ENCODE data around the gene MAPK4. TPM values are rescaled to one million over a fixed set of nuclear protein-coding genes. Genes with fewer than 3 reads are reported as not detected.

The MAPK4 gene
- total RNA-seq, 6 experiments from 2014 or later = not detected

DNA sequence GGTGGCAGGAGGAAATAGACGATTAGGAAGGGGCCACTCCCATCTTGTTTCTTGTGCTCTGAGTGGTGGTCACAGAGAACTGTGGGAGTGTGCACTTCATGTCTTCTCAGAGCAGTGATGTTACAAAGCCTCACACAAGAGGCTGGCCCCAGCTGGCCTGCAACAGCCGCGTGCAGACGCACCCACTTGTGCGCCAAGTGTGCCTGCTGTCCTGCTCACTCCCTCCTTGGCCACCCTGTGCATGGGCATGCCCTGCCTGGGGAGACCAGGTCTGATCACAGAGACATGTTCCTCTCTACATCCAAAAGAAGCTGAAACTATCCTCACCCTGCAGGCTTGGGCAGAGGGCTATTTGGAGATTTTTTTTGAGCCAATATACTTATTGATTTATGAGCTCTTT, 151.5 kb downstream of the MAPK4 start:
- Mint-ChIP-seq H3K36me3 (ENCODE audit: low read depth) (no peaks in the 10 kb centered on the region), H3K4me3 (no peak overlapping the region), H3K27me3 (ENCODE audit: insufficient read depth) (no peaks in the 10 kb centered on the region; the same call in 1 of the 2 replicates), H3K9me3 (peaks cover 13% of the 10 kb centered on the region), H3K27ac (no peak overlapping the region), H3K4me1 (ENCODE audit: low read depth) (no peaks in the 10 kb centered on the region)
- no peak for DNase-seq
- TF ChIP-seq, protein P1, sequence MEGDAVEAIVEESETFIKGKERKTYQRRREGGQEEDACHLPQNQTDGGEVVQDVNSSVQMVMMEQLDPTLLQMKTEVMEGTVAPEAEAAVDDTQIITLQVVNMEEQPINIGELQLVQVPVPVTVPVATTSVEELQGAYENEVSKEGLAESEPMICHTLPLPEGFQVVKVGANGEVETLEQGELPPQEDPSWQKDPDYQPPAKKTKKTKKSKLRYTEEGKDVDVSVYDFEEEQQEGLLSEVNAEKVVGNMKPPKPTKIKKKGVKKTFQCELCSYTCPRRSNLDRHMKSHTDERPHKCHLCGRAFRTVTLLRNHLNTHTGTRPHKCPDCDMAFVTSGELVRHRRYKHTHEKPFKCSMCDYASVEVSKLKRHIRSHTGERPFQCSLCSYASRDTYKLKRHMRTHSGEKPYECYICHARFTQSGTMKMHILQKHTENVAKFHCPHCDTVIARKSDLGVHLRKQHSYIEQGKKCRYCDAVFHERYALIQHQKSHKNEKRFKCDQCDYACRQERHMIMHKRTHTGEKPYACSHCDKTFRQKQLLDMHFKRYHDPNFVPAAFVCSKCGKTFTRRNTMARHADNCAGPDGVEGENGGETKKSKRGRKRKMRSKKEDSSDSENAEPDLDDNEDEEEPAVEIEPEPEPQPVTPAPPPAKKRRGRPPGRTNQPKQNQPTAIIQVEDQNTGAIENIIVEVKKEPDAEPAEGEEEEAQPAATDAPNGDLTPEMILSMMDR (IDR thresholded peaks at IDR 0.05) = no peak

DNA sequence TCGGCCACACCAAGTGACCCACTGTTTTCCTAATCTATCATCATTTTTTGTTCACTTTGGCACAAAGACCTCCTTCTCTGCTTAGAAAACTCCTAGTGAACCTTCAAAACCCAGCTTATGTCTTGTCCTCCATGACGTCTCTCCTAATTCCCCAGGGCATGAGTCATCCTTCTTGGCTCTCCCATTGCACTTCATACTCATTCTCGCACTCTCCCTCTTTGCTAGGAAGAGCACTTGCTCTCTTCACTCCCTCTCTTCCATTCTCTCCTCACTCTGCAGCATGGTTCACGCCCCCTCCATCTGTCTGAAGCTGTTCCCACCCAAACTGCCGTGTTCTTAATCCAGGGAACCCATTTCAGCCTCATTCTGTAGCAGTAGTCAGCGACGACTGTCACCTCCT, 156.0 kb downstream of the MAPK4 start:
- Mint-ChIP-seq H3K27me3 (ENCODE audit: insufficient read depth) (no peaks in the 10 kb centered on the region; the same call in 1 of the 2 replicates), H3K27ac (no peak overlapping the region), H3K4me1 (ENCODE audit: low read depth) (no peaks in the 10 kb centered on the region; the same call in 1 of the 2 replicates), H3K36me3 (ENCODE audit: low read depth) (no peaks in the 10 kb centered on the region), H3K9me3 (peaks cover 33% of the 10 kb centered on the region), H3K4me3 (no peak overlapping the region)
- TF ChIP-seq, protein P1 (IDR thresholded peaks at IDR 0.05) = no peak
- DNase-seq = no peak

DNA sequence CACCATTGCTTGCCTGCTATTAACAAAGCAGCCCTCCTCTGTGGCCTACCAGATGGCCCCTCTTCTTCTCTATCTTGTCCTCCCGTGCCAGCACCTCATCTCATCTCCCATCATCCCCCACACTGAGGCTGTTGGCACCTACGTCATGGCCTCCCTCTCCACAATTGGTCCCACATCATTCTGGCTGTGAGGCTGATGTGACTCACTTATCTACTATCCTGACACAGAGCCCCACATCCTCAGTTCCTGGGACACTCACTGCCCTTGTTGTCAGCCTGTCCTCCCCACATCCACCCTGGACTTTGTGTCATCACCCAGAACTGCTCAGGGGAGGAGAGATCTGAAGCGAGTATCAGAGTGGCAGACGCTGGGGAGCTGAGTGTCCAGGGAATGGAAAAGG, 157.0 kb downstream of the MAPK4 start:
- Mint-ChIP-seq H3K9me3 (peaks cover 33% of the 10 kb centered on the region), H3K27ac (no peak overlapping the region), H3K36me3 (ENCODE audit: low read depth) (no peaks in the 10 kb centered on the region), H3K27me3 (ENCODE audit: insufficient read depth) (no peaks in the 10 kb centered on the region; the same call in 1 of the 2 replicates), H3K4me1 (ENCODE audit: low read depth) (no peaks in the 10 kb centered on the region; the same call in 1 of the 2 replicates), H3K4me3 (no peak overlapping the region)
- no peak for DNase-seq
- TF ChIP-seq, protein P1 (IDR thresholded peaks at IDR 0.05) = no peak

DNA sequence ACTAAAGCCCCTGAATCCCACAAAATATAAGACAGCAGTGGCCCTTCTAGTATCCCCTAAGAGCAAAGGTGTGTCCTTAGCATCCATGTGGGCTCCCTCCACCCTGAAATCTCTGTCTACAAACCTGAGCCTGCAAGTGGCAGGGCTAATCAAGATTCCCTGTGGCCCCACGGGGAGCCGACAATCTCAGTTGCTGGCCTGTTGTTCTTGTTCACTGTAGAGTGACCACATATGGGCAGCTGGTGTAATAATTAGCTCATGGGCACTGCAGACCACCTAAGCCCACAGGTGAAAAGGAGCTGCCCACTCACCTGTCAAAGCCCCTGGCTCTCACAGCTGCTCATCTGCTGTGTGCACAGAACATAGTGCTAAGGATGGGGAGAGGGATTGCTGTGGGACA, 157.7 kb downstream of the MAPK4 start:
- H3K4me3 Mint-ChIP-seq = no peak overlapping the region
- H3K27ac Mint-ChIP-seq = no peak overlapping the region
- no peak for DNase-seq
- no peaks in the 10 kb centered on the region; the same call in 1 of the 2 replicates for H3K27me3 Mint-ChIP-seq (ENCODE audit: insufficient read depth)
- H3K36me3 Mint-ChIP-seq (ENCODE audit: low read depth) = no peaks in the 10 kb centered on the region
- TF ChIP-seq, protein P1 (IDR thresholded peaks at IDR 0.05) = no peak
- H3K4me1 Mint-ChIP-seq (ENCODE audit: low read depth) = no peaks in the 10 kb centered on the region; the same call in 1 of the 2 replicates
- H3K9me3 Mint-ChIP-seq = peaks cover 38% of the 10 kb centered on the region

DNA sequence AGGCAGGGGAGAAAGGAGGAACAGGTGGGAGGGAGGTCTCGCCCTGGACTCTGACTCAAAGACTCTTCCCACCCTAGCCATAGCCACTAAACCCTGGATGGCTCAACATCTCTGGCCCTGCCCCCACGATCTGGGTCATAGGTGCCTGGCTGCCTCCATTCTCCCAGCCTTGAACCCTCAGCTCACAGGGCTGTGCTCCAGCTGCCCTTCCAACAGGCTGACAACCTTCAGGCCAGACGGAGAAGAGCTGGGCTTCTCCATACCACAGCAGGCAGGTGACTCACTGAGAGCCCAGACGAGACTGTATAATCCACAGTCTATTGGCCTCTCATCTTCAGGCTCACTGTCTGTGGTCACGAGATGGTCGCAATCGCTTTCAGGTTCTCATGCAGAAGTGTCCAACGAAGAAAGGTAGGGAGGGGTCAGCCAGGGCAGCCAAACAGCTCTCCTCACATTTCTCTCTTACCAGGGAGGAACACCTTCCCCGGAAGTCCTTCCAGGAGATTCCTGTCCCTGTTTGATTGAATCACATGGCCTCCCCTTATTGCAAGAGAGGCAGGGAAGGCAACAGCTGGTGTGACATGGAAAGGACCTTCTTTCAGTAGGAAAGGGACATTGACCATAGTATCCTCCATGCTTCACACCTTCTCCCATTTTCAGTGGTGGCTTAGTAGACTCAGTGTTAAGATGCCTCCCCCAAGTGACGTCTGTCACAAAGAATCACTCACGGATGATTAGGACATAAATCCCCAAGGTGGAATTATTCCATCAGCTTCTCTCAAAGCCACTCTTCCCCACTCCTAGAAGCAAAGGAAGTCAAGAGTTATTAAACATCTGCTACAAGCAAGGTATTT, 159.8 kb downstream of the MAPK4 start:
- TF ChIP-seq, protein P1 (IDR thresholded peaks at IDR 0.05) = no peak
- no peak for DNase-seq
- H3K36me3 Mint-ChIP-seq (ENCODE audit: low read depth) = 0 out of 2 replicates have a peak, but pooled peaks cover 5% of the 10 kb centered on the region
- H3K27me3 Mint-ChIP-seq (ENCODE audit: insufficient read depth) = peaks cover 2% of the 10 kb centered on the region
- no peak overlapping the region for H3K27ac Mint-ChIP-seq
- peaks cover 59% of the 10 kb centered on the region for H3K9me3 Mint-ChIP-seq
- no peaks in the 10 kb centered on the region; the same call in 1 of the 2 replicates for H3K4me1 Mint-ChIP-seq (ENCODE audit: low read depth)
- no peak overlapping the region for H3K4me3 Mint-ChIP-seq

Measured in HFFc6 (cell line).